22Rv1 (cell line): ENCODE measurements around the gene PPP1CB.
"Not testable (repeated sequence)": the region's sequence is repeated elsewhere in the genome, so short reads cannot be mapped to it uniquely, and the experiment has no call there.

ENCODE experiments used
- H3K27ac ChIP-seq: fragments of 450-650 bp; 2 replicates; pipeline ENCODE4 v1.5.1; 2017
- ZFX ChIP-seq: fragments of 450-650 bp; IDR thresholded peaks from 2 replicates; pipeline ENCODE4 v1.6.1; 2017; ENCODE audit warnings: antibody characterized with exemption, borderline replicate concordance
- TF ChIP-seq, protein P1 (sequence below): fragments of 450-650 bp; IDR thresholded peaks from 2 replicates; pipeline ENCODE4 v1.5.1; 2017; ENCODE audit warnings: mild to moderate bottlenecking

The PPP1CB gene

DNA sequence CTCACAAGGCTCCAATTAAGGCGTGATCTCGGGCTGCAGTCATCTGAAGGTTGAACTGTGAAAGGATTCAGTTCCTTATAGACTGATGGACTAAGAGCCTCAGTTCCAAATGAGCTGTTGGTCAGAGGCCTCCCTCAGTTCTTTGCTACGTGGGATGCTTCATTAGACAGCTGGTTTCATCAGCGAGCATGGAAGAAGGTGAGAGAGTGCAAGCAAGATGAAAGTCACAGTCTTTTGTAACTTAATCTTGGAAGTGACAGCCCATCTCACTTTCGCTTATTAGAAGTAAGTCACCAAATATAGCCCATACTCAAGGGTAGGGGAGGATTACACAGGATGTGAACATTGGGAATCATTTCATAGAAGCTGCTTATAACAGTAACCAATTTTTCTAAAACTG lies 26.8 kb downstream of the PPP1CB start:
- H3K27ac ChIP-seq = no peak overlapping the region
- TF ChIP-seq, protein P1, sequence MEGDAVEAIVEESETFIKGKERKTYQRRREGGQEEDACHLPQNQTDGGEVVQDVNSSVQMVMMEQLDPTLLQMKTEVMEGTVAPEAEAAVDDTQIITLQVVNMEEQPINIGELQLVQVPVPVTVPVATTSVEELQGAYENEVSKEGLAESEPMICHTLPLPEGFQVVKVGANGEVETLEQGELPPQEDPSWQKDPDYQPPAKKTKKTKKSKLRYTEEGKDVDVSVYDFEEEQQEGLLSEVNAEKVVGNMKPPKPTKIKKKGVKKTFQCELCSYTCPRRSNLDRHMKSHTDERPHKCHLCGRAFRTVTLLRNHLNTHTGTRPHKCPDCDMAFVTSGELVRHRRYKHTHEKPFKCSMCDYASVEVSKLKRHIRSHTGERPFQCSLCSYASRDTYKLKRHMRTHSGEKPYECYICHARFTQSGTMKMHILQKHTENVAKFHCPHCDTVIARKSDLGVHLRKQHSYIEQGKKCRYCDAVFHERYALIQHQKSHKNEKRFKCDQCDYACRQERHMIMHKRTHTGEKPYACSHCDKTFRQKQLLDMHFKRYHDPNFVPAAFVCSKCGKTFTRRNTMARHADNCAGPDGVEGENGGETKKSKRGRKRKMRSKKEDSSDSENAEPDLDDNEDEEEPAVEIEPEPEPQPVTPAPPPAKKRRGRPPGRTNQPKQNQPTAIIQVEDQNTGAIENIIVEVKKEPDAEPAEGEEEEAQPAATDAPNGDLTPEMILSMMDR = no peak

DNA sequence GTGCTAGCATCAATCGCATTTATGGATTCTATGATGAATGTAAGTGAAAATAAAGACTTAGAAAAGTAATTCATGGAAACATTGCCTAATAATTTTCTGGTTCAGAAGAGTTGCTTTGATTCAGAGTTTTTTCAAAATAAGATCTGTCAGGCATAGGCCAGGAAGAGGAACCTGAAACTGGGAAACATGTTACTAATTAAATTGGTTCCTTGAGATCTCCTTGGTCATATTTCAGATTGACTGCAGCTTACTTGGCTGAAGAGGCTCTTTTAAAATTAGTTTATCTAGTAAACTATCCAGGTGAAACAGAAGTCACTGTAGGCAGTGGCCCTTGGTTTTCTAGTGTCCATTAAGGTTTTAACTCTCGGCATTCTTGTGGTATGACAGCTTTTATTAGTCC lies 27.4 kb downstream of the PPP1CB start:
- no peak for TF ChIP-seq ZFX
- TF ChIP-seq, protein P1 = no peak
- H3K27ac ChIP-seq = no peak overlapping the region

DNA sequence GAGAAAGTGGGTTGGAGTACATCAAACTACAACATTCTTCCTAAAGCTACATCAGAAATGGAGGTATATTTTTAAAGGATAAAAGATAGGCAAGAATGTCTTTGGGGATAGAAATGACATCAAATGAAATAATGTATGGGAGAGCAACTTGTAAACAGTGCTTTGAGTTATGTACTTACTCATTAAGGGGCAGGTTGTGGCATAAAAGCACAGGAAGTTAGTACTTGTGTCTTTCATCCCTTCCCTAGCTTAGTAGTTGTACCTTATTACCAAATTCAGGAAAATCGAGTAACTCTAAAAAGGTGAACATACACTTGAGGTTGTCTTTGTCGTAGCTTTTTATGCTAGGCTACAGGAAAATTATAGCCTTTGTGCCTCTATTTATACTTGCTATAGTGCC lies 28.9 kb downstream of the PPP1CB start:
- no peak for TF ChIP-seq ZFX
- TF ChIP-seq, protein P1 = no peak

DNA sequence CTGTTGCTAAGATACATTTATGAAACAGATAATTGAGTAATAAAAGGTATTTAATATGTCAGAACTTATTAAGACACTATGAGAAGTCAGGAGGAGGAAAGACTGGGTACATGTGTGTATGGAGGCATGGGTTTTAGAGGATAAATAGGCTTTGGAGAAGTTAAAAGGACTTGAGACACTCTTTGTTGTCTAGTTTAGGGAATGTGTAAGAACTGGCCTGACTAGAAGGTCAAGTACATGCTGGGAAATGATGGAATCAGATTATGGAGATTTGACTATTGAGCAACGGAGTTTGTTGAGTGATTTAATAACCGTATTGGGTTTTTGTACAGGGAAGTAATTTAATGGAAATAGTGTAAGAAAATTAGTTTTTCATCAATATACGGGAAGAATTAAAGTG lies 30.8 kb downstream of the PPP1CB start:
- TF ChIP-seq ZFX = no peak
- TF ChIP-seq, protein P1 = no peak
- H3K27ac ChIP-seq = no peak overlapping the region

More for the DNA sequence above, 28.9 kb downstream of the PPP1CB start:
- no peak overlapping the region for H3K27ac ChIP-seq

DNA sequence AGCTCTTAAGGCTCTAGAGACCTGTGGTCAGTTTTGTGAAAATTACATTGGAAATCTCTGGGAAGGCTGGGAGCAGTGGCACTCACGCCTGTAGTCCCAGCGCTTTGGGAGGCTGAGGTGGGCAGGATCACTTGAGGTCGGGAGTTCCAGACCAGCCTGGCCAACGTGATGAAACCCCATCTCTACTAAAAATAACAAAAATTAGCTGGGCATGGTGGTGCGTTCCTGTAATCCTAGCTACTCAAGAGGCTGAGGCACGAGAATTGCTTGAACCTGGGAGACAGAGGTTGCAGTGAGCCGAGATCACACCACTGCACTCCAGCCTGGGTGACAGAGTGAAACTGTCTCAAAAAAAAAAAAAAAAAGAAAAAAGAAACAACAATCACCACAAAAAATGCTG lies 32.9 kb downstream of the PPP1CB start:
- H3K27ac ChIP-seq = not testable (repeated sequence)

DNA sequence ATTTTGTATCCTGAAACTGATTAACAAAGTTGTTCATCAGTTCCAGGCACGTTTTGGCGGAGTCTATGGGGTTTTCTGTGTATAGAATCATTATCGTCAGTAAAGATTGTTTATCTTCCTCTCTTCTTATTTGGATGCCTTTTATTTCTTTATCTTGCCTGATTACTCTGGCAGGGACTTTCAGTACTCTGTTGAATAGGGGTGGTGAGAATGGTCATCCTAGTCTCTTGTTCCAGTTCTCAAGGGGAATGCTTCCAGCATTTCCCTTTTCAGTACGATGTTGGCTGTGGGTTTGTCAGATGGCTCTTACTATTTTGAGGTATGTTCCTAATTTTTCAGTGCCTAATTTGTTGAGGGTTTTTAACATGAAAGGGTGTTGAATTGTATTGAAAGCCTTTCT lies 45.0 kb downstream of the PPP1CB start:
- no peak overlapping the region for H3K27ac ChIP-seq
- TF ChIP-seq, protein P1 = no peak
- no peak for TF ChIP-seq ZFX

DNA sequence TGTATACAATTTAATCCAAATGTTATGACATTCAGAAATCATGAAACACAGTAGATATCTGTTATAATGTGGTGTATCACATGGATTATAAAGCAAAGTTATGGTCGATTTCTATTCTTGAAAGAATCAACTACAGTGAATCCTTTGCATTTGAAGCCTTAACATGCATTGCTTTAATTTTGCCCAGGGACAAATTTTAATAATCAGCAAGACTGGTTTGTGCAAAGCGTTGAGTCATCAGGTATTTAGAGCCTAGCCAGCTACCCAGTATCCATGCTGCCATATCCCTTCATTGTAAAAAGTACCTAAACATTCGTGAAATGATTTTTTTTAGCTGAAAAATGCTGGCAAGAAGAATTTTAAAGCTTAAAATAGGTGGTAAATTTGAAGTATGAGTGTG lies 50.1 kb downstream of the PPP1CB start:
- TF ChIP-seq, protein P1 = no peak
- no peak for TF ChIP-seq ZFX
- H3K27ac ChIP-seq = no peak overlapping the region

DNA sequence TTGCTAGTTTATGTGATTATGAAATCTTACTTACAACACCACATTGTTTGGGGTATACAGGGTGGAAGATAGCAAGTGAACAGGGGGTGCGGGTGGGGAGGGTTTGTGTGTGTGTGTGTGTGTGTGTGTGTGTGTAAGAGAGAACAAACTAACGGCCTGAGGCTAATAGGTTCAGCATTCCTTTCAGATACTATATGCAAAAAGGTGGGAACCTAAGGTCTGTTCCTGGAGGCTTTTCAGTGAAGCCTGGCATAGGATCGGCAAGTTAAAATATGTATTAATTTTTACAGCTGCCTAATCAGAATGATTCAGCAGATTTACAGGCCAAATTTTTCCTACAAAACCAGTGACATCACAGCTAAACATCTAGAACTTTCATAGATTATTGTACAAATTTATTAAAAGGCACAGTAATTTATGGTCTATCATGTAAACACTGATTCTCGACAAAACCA lies 51.4 kb downstream of the PPP1CB start:
- no peak overlapping the region for H3K27ac ChIP-seq
- TF ChIP-seq, protein P1 = no peak
- no peak for TF ChIP-seq ZFX
